Adrenal gland (tissue), 5 donors: Measurements from ENCODE around the gene UBE2R2.

Experiments used
- CTCF ChIP-seq, 6 experiments: fragments of 450-650 bp in 4 of 6; fragments of 200-600 bp in 2 of 6; sonication (generic) in 1 of 6; IDR thresholded peaks; 1 replicate in 5 of 6; 2 replicates in 1 of 6; pipeline versions ENCODE4 v1.5.1 to v1.8.0; 2016 to 2021; ENCODE audit warnings: antibody characterized with exemption in 6 of 6, mild to moderate bottlenecking in 2 of 6, moderate library complexity in 1 of 6
- POLR2A ChIP-seq, 2 donors: fragments of 450-650 bp; IDR thresholded peaks; one replicate each; pipeline ENCODE4 v1.6.1; 2017; ENCODE audit warnings: antibody characterized with exemption in 2 of 2, mild to moderate bottlenecking in 2 of 2, moderate library complexity in 1 of 2
- donor health status: DM: no; HTN: no; CAD: no.

GRCh38 chr9:33850267-33850629 lies 33.3 kb downstream of the UBE2R2 start:
- TF ChIP-seq CTCF (IDR thresholded peaks at IDR 0.05) (no peak), POLR2A (IDR thresholded peaks at IDR 0.05) (no peak)
